CD4-positive, alpha-beta T cell treated with Interleukin-15 for 4 hours (primary cell): ENCODE measurements around the gene PHF19.

ENCODE experiments used
- DNase-seq: peaks from one replicate; pipeline ENCODE4 v3.0.0-alpha.2; 2020; ENCODE audit warnings: low spot score

The PHF19 gene

GRCh38 chr9:120873512-120873911 lies 3.5 kb downstream of the PHF19 start:
- peak; percentile 42 for DNase-seq

- DNase-seq: no peak
Observed at GRCh38 chr9:120872791-120873502, 4.0 kb downstream of the PHF19 start.

GRCh38 chr9:120870206-120870605 lies 6.8 kb downstream of the PHF19 start:
- DNase-seq: no peak

- DNase-seq: no peak
Observed at GRCh38 chr9:120869726-120870125, 7.3 kb downstream of the PHF19 start.

GRCh38 chr9:120869360-120869687 lies 7.7 kb downstream of the PHF19 start:
- DNase-seq: no peak

- DNase-seq: peak; percentile 97
Observed at GRCh38 chr9:120868676-120869359, 8.2 kb downstream of the PHF19 start.

- DNase-seq: no peak
Observed at GRCh38 chr9:120868339-120868675, 8.7 kb downstream of the PHF19 start.

- no peak for DNase-seq
Observed at GRCh38 chr9:120867676-120868338, 9.2 kb downstream of the PHF19 start.

- no peak for DNase-seq
Observed at GRCh38 chr9:120866651-120867050, 10.3 kb downstream of the PHF19 start.

- no peak for DNase-seq
Observed at GRCh38 chr9:120865809-120866208, 11.2 kb downstream of the PHF19 start.

- DNase-seq: no peak
Observed at GRCh38 chr9:120865176-120865575, 11.8 kb downstream of the PHF19 start.

GRCh38 chr9:120864719-120865118 lies 12.3 kb downstream of the PHF19 start:
- no peak for DNase-seq

GRCh38 chr9:120863833-120864232 lies 13.2 kb downstream of the PHF19 start:
- DNase-seq: no peak

GRCh38 chr9:120862452-120862851 lies 14.5 kb downstream of the PHF19 start:
- no peak for DNase-seq

GRCh38 chr9:120861935-120862334 lies 15.1 kb downstream of the PHF19 start:
- DNase-seq: no peak

GRCh38 chr9:120860083-120860482 lies 16.9 kb downstream of the PHF19 start:
- DNase-seq: no peak

GRCh38 chr9:120859361-120859760 lies 17.6 kb downstream of the PHF19 start:
- no peak for DNase-seq

GRCh38 chr9:120857902-120858301 lies 19.1 kb downstream of the PHF19 start:
- no peak for DNase-seq

GRCh38 chr9:120857481-120857880 lies 19.5 kb downstream of the PHF19 start:
- DNase-seq: no peak

- DNase-seq: no peak
Observed at GRCh38 chr9:120856700-120857099, 20.3 kb downstream of the PHF19 start.

- DNase-seq: no peak
Observed at GRCh38 chr9:120855827-120856670, 20.9 kb downstream of the PHF19 start.

- DNase-seq: no peak
Observed at GRCh38 chr9:120854596-120855327, 22.2 kb downstream of the PHF19 start.
